ENCODE measurements around the gene GNPAT. TPM values are rescaled to one million over a fixed set of nuclear protein-coding genes. Genes with fewer than 3 reads are reported as not detected.
A peak's percentile ranks its signal among the peaks of the same experiment; 100 is the strongest.

GNPAT gene
- total RNA-seq, 1 experiment from 2014 or later, result 55.3 TPM

DNA sequence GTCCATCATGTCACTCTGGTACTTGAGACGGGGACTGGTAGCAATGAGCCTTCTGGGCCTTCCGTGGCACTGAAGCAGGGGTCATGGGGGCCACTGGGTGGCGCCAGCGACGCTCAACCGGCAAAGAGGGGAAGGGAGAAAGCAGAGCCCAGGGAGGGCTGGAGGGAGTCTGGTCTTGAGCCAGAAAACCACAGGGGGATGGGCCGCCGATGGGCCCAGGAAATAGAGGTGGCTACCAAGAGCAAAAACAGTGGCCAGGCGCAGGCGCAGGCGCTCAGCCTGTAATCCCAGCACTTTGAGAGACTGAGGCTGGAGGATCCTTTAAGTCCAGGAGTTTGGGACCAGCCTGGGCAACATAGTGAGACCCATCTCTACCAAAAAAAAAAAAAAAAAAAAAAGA, 74.9 kb downstream of the GNPAT start:
- peak; percentile 42 for DNase-seq (ENCODE audit: low read depth)

DNA sequence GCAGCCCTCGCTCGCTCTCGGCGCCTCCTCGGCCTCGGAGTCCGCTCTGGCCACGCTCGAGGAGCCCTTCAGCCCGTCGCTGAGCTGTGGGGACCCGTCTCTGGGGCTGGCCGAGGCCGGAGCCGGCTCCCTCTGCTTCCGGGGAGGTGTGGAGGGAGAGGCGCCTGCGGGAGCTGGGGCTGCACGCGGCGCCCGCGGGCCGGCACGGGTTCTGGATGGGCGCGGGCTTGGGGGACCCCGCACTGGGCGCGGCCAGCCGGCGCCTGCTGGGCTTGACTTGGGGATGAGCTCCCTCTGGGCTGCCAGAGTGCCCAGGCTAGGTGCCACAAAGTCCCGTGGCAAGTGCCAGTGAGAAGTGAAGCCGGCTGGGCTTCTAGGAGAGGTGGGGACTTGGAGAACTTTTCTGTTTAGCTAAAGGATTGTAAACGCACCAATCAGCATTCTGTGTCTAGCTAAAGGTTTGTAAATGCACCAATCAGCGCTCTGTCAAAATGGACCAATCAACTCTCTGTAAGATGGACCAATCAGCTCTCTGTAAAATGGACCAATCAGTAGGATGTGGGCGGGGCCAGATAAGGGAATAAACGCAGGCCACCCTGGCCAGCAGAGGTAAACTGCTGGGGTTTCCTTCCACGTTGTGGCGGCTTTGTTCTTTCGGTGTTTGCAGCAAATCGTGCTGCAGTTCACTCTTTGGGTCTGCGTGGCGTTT, 76.4 kb downstream of the GNPAT start:
- DNase-seq (ENCODE audit: low read depth), result no peak

DNA sequence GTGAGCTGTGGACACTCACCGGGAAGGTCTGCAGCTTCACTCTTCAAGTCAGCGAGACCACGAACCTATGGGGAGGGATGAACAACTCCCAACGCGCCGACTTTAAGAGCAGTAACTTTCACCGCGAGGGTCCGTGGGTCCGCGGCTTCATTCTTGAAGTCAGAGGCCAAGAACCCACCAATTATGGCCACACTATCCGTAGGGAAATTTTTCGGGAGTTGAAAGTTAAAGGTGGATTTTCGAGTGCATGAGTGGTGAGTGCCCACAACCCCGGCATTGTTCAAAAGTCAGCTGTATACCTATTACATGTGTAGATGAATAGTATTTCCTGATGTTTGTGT, 77.0 kb downstream of the GNPAT start:
- no peak for DNase-seq (ENCODE audit: low read depth)

DNA sequence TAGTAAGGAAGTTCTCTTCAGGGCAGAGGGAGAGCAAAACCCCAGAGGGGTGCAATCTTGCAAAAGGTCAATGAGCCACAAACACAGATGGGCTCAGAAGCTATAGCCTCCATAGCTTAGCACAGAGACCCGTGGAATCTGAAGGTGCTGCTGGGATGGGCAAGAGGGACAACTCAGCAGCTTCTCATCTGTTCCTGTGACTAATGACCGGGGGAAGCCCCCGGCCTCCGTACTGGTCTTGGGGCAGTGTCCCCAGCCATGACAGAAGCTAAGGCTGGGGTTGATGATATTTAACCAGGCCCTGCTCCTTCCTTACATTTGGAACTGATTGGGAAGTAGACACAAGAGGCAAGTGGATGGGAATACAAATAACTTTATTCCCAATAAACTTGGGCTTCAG, 77.6 kb downstream of the GNPAT start:
- DNase-seq (ENCODE audit: low read depth), result no peak

DNA sequence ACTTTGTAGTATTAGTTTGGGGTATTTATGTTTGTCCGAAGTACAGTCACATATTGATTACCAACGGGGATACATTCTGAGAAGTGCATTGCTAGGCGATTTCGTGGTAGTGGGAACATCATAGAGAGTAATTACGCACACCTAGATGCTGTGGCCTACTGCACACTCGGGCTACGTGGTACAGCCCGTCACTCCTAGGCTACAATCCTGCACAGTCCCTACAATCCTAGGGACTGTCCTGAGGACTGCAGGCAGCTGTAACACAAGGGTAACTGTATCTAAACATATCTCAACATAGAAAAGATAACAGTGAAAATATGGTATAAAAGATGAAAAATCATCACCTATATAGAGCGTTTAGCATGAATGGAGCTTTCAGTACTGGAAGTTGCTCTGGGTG, 78.1 kb downstream of the GNPAT start:
- DNase-seq (ENCODE audit: low read depth), result no peak

DNA sequence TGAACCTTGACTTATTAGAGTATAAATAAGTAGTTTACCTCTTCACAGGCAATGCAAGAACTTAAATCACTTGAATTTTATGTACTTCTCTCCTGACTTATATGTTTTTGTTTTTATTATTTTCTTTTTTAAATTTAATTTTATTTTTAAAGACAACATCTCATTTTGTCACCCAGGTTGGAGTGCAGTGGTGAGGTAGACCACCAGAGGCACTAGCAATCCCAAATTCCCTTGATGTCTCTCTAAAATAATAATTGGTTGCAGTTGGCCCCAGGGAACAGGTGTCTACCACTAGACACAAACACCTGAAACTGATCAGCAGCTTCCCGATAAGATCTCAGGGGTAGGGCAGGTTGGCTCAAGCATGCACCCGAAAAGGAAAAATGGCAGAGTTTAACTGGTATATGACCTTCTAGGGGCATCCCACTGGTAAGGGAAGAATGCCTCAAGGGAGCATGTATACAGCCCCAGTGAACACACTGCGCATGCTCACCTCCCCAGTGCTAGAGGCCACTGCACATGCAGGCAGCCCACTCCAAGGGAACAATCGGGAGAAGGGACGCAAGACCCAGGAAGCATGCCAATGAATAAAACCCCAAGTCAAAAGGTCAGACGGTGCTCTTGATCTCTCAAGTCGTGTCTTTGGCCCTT, 82.0 kb downstream of the GNPAT start:
- DNase-seq (ENCODE audit: low read depth), result no peak

DNA sequence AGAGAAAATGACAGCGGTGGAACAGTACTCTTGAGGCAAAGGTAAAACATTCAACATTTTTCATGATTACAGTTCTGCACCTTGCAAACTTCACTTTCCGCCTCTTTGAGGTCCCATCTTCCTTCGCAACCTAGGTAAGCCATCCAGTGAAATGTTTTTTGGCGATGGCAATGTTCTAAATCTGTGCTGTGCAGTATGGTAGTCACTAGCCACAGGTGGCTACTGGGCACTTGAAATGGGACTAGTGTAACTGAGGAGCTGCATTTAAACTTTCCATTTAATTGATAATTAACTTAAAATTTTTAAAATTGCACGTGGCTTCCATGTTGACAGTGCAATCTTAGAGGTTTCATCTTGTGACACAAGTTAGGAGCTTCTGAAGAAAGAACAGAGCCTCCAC, 83.6 kb downstream of the GNPAT start:
- no peak for DNase-seq (ENCODE audit: low read depth)

DNA sequence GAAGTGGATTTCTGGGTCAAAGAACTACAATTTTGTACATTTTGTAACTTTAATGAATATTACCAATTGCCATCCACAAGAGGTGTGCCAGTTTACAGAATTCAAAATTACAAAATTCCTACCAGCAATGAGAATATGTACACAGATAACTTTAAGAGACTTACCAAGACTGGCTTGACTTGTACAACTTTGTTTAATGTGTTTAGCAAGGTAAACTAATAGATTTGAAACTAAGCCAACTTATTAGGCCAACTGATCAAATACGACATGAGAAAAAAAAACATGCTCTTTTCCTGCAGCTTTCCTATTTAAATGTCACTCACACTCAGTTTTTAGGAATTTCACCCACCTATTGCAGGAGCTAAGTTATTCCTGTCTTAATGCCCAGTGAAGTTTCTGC, 85.2 kb downstream of the GNPAT start:
- no peak for DNase-seq (ENCODE audit: low read depth)

Small RNAs within 50 kb of the gene (small RNA-seq; reads per million reads assigned to genes)
- not detected for gene RNA5SP80

Other genes with a start within 250 kb of the GNPAT start
- 14.4 and 21.4 TPM in 2 replicates for gene FAM89A, start 201.0 kb upstream of the GNPAT start, total RNA-seq (2014; rRNA removed; shearing (Covaris generic))
- not detected in 2 replicates for gene TRIM67, start 79.2 kb upstream of the GNPAT start, total RNA-seq (2014; rRNA removed; shearing (Covaris generic))
- 7.3 and 7.4 TPM in 2 replicates for gene EXOC8, start 96.6 kb downstream of the GNPAT start, total RNA-seq (2014; rRNA removed; shearing (Covaris generic))
- gene SPRTN, start 97.1 kb downstream of the GNPAT start, total RNA-seq (2014; rRNA removed; shearing (Covaris generic)), result 8.6 TPM in 2 replicates
- 24.9 and 25.8 TPM in 2 replicates for gene EGLN1, start 181.1 kb downstream of the GNPAT start, total RNA-seq (2014; rRNA removed; shearing (Covaris generic))

All from HT1080 (cell line).